ENCODE measurements around the gene ZBTB32.
"Not testable (repeated sequence)": the region's sequence is repeated elsewhere in the genome, so short reads cannot be mapped to it uniquely, and the experiment has no call there.

ZBTB32 gene

DNA sequence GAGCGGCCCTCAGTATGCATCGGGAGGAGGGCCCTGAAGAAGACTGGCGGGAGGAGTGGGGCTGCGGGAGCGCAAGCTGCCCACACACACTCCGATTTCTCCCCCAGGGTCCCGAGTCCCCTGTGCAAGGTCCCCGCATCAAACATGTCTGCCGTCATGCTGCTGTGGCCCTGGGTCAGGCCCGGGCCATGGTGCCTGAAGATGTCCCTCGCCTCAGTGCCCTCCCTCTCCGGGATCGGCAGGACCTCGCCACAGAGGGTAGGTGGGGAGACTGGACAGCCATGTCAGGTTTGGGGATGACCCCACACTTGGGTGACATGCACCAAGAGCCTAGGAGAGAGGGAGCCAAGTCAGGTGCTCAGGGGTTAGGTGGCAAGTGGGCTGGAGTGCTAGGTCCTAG, 18.1 kb downstream of the ZBTB32 start:
- DNase-seq, result no peak

DNA sequence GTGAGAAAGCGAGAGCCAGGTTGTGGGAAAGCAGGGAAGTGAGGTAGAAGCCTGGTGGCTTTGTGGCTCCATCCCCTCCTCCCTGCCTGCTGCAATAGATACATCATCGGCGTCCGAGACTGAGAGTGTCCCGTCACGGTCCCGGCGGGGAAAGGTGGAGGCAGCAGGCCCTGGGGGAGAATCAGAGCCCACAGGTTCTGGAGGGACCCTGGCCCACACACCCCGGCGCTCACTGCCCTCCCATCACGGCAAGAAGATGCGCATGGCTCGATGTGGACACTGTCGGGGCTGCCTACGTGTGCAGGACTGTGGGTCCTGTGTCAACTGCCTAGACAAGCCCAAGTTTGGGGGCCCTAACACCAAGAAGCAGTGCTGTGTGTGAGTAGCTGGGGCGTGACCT, 18.5 kb downstream of the ZBTB32 start:
- no peak for DNase-seq

DNA sequence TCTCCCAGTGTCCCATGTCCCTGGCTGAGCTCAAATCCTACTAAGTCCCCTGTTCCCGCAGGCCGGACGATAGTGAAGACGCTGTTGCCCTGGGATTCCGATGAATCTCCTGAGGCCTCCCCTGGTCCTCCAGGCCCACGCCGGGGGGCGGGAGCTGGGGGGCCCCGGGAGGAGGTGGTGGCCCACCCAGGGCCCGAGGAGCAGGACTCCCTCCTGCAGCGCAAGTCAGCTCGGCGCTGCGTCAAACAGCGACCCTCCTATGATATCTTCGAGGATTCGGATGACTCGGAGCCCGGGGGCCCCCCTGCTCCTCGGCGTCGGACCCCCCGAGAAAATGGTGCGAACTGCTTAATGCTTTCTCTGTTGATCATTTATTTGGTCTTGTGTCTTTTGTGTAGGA, 19.3 kb downstream of the ZBTB32 start:
- DNase-seq, result no peak

DNA sequence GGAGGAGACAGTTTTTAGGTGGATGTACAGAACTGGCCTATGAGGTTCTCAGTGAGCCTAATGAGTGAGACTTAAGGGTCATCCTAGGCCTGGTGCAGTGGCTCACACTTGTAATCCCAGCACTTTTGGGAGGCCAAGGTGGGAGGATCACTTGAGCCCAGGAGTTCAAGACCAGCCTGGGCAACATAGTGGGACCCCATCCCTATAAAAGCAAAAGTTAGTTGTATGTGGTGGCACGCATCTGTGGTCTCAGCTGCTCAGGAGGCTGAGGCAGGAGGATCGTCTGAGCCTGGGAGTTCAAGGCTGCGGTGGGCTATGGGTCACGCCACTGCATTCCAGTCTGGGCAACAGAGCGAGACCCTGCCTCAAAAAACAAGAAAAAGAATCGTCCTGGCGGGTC, 19.8 kb downstream of the ZBTB32 start:
- not testable (repeated sequence) for DNase-seq

DNA sequence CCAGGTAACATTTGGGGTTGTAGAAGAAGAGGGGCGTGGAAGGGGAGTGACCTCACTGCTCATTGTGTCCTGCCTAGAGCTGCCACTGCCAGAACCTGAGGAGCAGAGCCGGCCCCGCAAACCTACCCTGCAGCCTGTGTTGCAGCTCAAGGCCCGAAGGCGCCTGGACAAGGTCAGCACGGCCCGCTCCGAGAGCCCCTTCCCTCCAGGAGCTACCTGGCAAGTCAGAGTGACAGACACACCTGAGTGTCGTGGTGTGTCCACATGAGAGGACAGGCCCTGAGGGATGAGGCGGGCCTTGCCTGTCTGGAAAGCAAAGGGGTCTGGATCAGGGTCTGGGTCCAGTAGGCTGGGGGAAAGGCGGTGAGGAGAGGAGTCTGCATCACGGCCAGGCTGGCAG, 20.2 kb downstream of the ZBTB32 start:
- no peak for DNase-seq

DNA sequence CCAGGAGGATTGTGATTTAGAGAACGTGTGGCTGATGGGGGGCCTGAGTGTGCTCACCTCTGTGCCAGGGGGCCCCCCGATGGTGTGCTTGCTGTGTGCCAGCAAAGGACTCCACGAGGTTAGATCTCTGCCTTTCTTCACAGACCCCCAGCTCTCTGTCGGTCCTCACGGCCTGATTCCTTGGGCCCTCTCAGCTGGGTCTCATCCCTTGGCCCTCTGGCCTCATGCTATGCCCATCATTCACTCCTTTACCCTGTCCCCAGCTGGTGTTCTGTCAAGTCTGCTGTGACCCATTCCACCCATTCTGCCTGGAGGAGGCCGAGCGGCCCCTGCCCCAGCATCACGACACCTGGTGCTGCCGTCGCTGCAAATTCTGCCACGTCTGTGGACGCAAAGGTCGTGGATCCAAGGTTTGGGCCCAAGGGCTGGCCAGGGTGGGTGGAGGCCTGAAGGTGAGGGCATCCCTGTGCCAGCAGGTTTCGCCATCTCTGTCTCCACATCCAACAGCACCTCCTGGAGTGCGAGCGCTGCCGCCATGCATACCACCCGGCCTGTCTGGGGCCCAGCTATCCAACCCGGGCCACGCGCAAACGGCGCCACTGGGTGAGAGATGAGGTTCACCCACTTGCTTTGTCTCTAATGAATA, 21.0 kb downstream of the ZBTB32 start:
- no peak for DNase-seq

DNA sequence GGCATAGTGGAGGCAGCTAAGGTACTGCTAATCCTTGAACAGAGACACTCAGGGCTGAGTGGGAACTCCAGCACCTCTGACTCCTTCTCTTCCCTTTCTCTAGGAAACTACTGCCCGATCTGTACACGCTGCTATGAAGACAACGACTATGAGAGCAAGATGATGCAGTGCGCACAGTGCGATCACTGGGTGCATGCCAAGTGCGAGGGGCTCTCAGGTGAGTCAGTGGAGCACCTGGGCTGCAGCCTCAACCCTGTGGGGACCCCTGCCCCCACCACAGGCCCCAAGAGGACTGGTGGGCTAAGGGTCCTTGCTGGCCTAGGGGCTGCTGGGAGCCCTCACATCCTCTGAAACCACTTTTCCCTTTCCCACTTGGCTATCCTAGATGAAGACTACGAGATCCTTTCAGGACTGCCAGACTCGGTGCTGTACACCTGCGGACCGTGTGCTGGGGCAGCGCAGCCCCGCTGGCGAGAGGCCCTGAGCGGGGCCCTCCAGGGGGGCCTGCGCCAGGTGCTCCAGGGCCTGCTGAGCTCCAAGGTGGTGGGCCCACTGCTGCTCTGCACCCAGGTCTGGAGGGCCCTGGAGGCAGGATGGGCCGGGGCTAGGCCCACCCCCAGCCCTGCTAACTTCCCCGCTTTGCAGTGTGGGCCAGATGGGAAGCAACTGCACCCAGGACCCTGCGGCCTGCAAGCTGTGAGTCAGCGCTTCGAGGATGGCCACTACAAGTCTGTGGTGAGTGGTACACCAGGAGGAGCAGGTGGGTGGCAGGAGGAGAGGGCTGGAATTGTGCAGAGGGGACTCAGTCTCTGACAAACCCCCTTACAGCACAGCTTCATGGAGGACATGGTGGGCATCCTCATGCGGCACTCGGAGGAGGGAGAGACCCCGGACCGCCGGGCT, 22.9 kb downstream of the ZBTB32 start:
- no peak for DNase-seq

DNA sequence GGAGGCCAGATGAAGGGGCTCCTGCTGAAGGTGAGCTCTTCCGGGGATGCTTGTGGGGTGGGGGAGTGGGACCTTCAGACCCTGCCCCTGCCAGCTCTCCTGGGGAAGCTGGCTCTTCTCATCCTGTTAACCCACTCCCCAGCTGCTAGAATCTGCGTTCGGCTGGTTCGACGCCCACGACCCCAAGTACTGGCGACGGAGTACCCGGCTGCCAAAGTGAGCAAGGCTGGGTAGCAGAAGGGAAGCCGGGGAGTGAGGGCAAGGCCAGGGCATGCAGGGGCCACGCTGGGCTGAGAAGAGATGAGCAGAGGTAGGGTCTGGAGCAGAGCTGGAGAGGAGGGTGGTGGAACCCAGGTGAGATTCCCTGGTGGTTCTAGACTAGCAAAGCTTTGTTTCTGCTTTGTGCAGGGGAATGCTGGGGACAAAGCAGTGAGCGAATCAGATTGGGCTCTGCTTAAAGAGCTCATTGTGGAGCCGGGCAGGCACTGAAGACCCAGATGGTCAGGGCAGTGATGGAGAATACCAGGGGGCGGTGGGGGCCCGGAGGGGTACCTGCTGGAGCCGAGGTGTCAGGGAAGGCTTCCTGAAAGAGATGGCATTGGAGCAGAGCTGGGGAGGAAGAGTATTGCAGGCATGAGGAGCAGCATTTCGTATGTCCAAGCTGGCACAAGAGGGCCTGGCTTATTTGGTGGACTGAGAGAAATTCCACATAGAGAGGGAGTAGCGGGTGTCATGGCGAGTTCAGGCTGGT, 23.8 kb downstream of the ZBTB32 start:
- no peak for DNase-seq

DNA sequence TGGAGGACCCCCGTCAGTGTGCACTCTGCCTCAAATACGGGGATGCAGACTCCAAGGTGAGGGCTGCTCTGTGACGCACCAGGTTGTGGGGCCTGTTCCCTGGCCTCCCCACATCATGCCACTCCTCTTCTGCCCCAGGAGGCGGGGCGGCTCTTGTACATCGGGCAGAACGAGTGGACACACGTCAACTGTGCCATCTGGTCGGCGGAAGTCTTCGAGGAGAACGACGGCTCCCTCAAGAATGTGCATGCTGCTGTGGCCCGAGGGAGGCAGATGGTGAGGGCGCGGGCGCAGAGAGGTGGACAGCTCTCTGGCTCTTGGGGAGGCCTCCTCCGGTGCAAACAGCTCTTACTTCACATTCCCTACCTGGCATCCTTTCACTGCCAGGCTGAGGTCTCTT, 24.7 kb downstream of the ZBTB32 start:
- no peak for DNase-seq

DNA sequence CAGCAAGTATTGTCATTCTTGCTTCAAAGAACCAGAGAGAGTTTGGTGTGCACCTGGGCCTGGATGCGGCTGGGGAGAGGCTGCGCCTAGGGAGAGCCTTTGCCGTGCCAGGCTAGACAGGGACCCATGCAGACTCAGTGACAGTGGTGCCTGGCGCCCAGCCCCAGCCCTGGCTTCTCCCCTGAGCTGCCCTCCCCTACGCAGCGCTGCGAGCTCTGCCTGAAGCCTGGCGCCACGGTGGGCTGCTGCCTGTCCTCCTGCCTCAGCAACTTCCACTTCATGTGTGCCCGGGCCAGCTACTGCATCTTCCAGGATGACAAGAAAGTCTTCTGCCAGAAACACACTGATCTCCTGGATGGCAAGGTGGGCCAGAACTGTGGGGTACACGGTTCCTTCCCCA, 25.4 kb downstream of the ZBTB32 start:
- no peak for DNase-seq

DNA sequence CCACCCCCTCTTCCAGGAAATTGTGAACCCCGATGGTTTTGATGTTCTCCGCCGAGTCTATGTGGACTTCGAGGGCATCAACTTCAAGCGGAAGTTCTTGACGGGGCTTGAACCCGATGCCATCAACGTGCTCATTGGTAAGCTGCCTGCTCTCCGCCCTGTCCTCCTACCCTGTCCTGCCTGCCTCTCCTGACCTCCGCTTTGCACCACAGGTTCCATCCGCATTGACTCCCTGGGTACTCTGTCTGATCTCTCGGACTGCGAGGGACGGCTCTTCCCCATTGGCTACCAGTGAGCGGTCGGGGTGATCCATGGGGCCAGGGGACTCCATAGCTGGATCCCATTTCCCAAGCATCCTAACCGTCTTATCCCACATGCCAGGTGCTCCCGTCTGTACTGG, 26.0 kb downstream of the ZBTB32 start:
- DNase-seq, result no peak

DNA sequence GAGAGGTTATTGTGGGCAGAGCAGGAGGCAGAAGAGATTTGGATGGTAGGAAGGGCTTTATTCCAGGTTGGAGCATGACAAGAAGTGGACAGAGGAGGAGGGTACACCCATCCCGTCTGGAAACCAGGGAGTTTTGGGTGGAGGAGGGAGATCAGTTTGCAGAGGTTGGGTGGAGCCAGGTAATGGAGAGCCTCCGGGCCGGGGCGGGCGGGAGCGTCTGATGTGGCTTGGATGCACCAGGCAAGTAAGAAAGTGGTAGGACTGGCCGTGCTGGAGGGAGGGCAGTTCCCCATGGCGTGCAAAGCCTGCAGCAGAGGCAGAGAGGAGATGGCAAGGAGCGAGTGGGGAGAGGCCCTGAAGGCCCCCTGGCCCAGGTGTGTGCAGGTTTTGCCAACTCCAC, 27.0 kb downstream of the ZBTB32 start:
- no peak for DNase-seq

DNA sequence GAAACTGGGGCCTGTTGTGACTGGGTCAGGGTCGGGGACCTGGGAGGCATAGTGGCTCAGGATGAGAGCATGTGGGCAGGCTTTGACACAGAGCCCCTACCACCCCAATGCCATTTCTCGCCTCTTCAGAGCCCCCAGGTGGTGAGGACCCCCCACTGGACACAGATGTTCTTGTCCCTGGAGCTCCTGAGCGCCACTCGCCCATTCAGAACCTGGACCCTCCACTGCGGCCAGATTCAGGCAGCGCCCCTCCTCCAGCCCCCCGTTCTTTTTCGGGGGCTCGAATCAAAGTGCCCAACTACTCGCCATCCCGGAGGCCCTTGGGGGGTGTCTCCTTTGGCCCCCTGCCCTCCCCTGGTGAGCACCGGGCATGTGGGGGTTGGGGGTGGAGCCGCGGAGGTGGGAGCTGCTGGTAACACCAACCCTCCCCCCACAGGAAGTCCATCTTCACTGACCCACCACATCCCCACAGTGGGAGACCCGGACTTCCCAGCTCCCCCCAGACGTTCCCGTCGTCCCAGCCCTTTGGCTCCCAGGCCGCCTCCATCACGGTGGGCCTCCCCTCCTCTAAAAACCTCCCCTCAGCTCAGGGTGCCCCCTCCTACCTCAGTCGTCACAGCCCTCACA, 27.5 kb downstream of the ZBTB32 start:
- DNase-seq, result no peak

DNA sequence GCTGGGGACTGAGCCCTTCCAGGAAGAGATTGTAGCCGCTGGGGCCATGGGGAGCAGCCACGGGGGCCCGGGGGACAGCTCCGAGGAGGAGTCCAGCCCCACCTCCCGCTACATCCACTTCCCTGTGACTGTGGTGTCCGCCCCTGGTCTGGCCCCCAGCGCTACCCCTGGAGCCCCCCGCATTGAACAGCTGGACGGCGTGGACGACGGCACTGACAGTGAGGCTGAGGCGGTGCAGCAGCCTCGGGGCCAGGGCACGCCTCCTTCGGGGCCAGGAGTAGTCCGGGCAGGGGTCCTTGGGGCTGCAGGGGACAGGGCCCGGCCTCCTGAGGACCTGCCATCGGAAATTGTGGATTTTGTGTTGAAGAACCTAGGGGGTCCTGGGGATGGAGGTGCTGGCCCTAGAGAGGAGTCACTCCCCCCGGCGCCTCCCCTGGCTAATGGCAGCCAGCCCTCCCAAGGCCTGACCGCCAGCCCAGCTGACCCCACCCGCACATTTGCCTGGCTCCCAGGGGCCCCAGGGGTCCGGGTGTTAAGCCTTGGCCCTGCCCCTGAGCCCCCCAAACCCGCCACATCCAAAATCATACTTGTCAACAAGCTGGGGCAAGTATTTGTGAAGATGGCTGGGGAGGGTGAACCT, 28.3 kb downstream of the ZBTB32 start:
- DNase-seq, result no peak

DNA sequence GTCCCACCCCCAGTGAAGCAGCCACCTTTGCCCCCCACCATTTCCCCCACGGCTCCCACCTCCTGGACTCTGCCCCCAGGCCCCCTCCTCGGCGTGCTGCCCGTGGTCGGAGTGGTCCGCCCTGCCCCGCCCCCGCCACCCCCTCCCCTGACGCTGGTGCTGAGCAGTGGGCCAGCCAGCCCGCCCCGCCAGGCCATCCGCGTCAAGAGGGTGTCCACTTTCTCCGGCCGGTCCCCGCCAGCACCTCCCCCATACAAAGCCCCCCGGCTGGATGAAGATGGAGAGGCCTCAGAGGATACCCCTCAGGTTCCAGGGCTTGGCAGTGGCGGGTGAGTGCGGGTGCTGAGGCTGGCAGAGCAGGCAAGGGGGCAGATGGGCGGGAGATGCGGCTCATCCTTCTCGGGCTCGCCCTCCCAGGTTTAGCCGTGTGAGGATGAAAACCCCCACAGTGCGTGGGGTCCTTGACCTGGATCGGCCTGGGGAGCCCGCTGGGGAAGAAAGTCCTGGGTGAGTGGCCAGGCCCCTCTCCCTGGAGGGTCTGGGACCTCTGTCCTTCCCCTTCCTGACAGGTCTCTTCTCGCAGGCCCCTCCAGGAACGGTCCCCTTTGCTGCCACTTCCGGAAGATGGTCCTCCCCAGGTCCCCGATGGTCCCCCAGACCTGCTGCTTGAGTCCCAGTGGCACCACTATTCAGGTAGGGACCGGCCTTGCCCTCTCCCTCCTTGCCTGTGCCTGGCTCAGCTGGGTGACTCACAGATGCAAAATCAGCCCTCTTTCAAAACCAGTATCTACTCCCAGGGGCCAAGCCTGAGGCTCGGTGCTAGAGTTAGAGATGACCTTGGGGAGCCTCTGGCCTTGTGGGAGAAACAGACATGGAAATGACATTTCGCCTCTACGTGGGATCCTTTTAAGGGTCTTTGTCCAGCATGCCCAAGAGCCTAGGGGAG, 29.1 kb downstream of the ZBTB32 start:
- no peak for DNase-seq

DNA sequence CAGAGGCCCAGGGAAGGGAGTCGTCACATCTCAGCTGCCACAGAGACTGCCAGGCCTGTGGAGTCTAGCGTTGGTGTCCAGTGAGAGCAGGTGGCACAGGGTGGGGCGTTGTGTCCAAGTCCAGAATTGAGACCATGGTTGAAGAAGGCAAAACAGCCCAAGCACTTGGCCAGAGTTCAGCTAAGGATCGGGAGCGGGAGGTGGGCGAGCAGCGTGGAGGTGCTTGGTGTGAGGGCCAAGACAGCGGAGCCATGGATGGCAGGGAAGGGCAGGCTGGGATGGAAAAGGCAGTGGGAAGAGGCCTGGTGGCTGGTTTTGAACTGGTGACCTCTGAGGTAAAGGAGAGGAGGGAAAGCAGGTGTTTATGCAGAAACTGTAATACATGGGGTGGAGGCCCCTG, 29.9 kb downstream of the ZBTB32 start:
- DNase-seq, result no peak

DNA sequence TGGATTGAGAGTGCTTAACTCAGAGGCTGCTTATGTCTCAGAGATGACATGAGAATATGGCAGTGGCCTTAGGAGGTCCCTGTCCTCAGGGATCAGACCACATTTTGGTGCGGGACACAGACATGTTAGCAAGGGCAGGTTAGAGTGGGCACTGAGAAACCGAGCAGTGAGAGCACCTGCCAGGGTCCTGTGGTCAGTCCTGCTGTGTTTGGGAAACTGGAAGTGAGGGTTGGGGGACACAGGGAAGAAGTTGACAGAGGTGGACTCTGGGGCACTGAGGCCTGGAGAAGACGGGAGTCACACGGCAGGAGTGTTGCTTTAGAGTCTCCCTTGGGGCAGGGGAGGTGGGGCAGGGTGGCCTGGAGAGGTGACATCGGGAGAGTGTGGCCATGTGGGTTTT, 30.5 kb downstream of the ZBTB32 start:
- no peak for DNase-seq

DNA sequence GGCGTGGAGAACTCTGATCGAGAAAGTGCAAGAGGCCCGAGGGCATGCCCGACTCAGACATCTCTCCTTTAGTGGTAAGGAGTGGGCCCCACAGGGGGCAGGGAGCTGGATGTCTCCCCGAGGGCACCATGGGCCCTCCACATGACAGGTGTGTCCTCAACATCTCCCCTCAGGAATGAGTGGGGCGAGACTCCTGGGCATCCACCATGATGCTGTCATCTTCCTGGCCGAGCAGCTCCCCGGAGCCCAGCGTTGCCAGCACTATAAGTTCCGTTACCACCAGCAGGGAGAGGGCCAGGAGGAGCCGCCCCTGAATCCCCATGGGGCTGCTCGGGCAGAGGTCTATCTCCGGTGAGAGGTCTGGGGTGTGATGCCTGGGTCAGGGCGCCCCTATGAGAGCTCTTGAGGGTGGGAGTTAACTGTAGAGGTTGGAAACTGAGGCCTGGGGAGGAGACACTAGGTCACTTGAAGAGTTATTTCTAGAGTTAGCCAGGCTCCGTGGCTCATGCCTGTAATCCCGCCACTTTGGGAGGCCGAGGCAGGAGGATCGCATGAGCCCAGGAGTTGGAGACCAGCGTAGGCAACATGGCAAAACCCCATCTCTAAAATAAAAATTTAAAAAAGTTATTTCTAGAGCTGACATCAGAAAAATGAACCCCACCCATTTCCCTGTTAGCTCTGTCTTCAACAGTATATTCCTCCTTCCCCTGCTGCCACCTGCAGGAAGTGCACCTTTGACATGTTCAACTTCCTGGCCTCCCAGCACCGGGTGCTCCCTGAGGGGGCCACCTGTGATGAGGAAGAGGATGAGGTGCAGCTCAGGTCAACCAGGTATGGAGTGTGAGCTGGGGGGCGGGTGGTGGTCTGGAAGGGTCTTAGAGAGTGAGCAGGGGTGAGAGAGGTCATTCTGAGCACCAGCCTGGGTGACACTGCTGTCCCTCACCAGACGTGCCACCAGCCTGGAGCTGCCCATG, 32.8 kb downstream of the ZBTB32 start:
- no peak for DNase-seq

DNA sequence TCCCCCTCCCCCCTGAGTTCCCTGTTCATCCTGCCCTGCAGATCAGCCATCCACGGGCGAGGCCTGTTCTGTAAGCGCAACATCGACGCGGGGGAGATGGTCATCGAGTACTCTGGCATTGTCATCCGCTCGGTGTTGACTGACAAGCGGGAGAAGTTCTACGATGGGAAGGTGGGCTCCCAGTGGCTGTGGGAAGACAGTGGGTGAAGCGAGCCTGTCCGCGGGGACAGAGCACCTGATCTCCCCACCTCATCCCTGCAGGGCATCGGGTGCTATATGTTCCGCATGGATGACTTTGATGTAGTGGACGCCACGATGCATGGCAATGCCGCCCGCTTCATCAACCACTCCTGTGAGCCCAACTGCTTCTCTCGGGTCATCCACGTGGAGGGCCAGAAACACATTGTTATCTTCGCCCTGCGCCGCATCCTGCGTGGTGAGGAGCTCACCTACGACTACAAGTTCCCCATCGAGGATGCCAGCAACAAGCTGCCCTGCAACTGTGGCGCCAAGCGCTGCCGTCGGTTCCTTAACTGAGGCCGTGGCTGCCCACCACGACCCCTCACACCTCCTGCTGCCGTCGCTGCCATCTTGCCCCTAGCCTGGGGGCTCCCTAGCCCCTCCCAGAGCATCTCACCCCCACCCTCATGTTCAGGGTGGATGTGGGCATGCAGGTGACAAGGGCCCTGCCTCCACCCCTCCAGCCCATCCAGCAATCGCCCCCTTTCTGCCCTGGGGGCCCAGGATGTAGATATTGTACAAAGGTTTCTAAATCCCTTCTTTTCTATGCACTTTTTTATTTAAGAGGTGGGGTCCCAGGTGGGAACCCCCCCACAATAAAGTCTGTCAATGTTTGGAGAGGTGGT, 33.9 kb downstream of the ZBTB32 start:
- no peak for DNase-seq

DNA sequence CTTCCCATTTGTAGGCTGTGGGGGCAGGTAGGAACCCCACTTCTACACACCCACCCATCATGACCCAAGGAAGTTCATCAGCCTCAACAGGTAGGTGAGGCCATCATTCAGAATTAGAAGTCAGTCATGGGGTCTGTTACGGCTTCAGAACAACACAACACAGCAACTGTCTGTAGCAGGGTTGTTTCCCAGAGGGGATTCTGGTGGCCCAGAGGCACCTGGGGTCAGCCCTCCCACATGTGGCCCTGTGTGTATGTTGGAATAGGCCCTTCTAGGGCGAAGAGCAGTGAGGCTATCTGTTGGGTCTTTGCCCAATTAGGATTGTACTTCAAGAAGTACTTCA, 34.5 kb downstream of the ZBTB32 start:
- DNase-seq, result no peak
